Activated CD4-positive, CD25-positive, alpha-beta regulatory T cell treated with anti-CD3 and anti-CD28 coated beads, Interleukin-2, amount 50 U/mL, for 16 hours (primary cell): Measurements from ENCODE around the gene NIPSNAP2.
"Not testable (repeated sequence)": the region's sequence is repeated elsewhere in the genome, so short reads cannot be mapped to it uniquely, and the experiment has no call there.

Experiments
- DNase-seq: peaks from one replicate; pipeline ENCODE4 v3.0.0-alpha.2; 2020; ENCODE audit warnings: low read depth, low spot score

The NIPSNAP2 gene

DNA sequence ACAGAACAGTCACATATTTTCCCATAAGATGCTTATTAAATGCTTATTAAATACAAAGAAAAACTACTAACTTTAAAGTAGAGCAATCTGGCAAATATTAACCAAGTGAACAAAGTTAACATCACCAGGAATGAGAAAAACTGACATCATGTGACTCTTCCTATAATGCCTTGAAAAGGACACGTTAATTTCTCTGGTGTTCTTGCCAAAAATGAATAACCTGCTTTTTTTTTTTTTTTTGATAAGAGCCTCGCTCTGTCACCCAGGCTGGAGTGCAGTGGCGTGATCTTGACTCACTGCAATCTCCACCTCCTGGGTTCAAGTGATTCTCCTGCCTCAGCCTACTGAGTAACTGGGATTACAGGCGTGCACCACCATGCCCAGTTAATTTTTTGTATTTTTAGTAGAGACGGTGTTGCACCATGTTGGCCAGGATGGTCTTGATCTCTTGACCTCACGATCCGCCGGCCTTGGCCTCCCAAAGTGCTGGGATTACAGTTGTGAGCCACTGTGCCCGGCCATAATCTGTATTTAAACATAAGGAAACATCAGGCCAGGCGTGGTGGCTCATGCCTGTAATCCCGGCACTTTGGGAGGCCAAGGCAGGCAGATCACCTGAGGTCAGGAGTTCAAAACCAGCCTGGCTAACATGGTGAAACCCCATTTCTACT lies 83.2 kb downstream of the NIPSNAP2 start:
- DNase-seq = not testable (repeated sequence)

DNA sequence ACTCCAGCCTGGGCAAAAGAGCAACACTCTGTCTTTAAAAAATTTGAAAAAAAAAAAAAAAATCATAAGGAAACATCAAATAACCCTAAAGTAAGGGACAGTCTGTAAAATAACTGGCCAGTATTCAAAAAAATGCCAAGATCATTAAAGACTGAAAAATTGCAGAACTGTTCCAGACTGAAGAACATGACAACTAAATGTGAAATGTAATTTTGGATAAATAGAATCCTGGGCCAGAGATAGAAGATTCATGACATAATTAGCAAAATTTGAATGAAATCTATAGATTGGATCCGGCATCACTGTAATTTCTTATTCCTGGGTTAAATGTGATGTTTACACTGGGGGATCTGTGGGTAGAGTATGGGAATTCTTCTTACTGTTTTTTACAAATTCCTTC lies 83.9 kb downstream of the NIPSNAP2 start:
- no peak for DNase-seq

DNA sequence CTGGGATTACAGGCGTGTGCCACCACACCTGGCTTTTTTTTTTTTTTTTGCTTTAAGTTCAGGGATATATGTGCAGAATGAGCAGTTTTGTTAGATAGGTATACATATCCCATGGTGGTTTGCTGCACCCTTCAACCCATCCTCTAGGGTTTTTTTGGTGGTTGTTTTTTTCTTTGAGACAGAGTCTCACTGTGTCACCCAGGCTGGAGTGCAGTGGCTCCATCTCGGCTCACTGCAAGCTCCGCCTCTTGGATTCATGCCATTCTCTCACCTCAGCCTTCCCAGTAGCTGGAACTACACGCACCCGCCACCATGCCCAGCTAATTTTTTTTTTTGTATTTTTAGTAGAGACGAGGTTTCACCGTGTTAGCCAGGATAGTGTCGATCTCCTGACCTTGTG lies 84.4 kb downstream of the NIPSNAP2 start:
- not testable (repeated sequence) for DNase-seq
